Astrocyte (in vitro differentiated cells and primary cell): ENCODE data around the gene NAA20. TPM values are rescaled to one million over a fixed set of nuclear protein-coding genes. Genes with fewer than 3 reads are reported as not detected.
A peak's percentile ranks its signal among the peaks of the same experiment; 100 is the strongest.

ENCODE experiments used
- DNase-seq: peaks from one replicate; pipeline ENCODE4 v3.0.0-alpha.2; 2010; ENCODE audit warnings: low read depth
- FAIRE-seq: peaks from 2 replicates; lab custom pipeline; 2011; peaks lifted over from hg19 to GRCh38; lab: Jason Lieb, UNC
- H2AFZ ChIP-seq: 2 replicates; pipeline ENCODE4 v1.6.0; 2012; ENCODE audit warnings: low read depth, low read length, inconsistent platforms
- H3K27ac ChIP-seq: 2 replicates; pipeline ENCODE4 v1.5.1; 2011; ENCODE audit warnings: low read depth, low read length, inconsistent platforms
- H3K27me3 ChIP-seq: 2 replicates; pipeline ENCODE4 v1.6.0; 2011; ENCODE audit warnings: low read length, inconsistent platforms; ENCODE audit not compliant: insufficient read depth
- H3K36me3 ChIP-seq: 2 replicates; pipeline ENCODE4 v1.5.1; 2011; ENCODE audit warnings: low read length, inconsistent platforms; ENCODE audit not compliant: insufficient read depth
- H3K4me1 ChIP-seq: 2 replicates; pipeline ENCODE4 v1.5.1; 2011; ENCODE audit warnings: low read length, inconsistent platforms; ENCODE audit not compliant: insufficient read depth
- H3K4me2 ChIP-seq: 2 replicates; pipeline ENCODE4 v1.6.0; 2012; ENCODE audit warnings: low read length, inconsistent platforms
- H3K4me3 ChIP-seq: 2 replicates; pipeline ENCODE4 v1.5.1; 2011; ENCODE audit warnings: low read depth, mild to moderate bottlenecking, low read length, inconsistent platforms; ENCODE audit not compliant: insufficient read depth
- H3K79me2 ChIP-seq: 2 replicates; pipeline ENCODE4 v1.6.0; 2012; ENCODE audit warnings: mild to moderate bottlenecking, low read length, inconsistent platforms; ENCODE audit not compliant: insufficient read depth
- H3K9ac ChIP-seq: 2 replicates; pipeline ENCODE4 v1.6.0; 2012; ENCODE audit warnings: mild to moderate bottlenecking, low read length, inconsistent platforms
- H3K9me3 ChIP-seq: 2 replicates; pipeline ENCODE4 v1.5.1; 2012; ENCODE audit warnings: low read depth, mild to moderate bottlenecking, low read length, inconsistent platforms; ENCODE audit not compliant: insufficient read depth
- H4K20me1 ChIP-seq: 2 replicates; pipeline ENCODE4 v1.6.0; 2012; ENCODE audit warnings: low read length, inconsistent platforms; ENCODE audit not compliant: insufficient read depth
- H3K27ac Mint-ChIP-seq: one replicate; pipeline ENCODE4 v1.8.0; 2021; ENCODE audit warnings: mild to moderate bottlenecking, mixed read lengths; ENCODE audit not compliant: unreplicated experiment
- H3K27me3 Mint-ChIP-seq: one replicate; pipeline ENCODE4 v1.8.0; 2021; ENCODE audit warnings: low read depth, mixed read lengths; ENCODE audit not compliant: unreplicated experiment
- H3K36me3 Mint-ChIP-seq: one replicate; pipeline ENCODE4 v1.8.0; 2021; ENCODE audit warnings: low read depth, mixed read lengths; ENCODE audit not compliant: unreplicated experiment
- H3K4me1 Mint-ChIP-seq: one replicate; pipeline ENCODE4 v1.8.0; 2021; ENCODE audit warnings: low read depth, mixed read lengths; ENCODE audit not compliant: unreplicated experiment
- H3K4me3 Mint-ChIP-seq: one replicate; pipeline ENCODE4 v1.8.0; 2021; ENCODE audit warnings: mild to moderate bottlenecking, moderate library complexity, mixed read lengths; ENCODE audit not compliant: unreplicated experiment
- H3K9me3 Mint-ChIP-seq: one replicate; pipeline ENCODE4 v1.8.0; 2021; ENCODE audit warnings: mild to moderate bottlenecking, mixed read lengths; ENCODE audit not compliant: unreplicated experiment
- CTCF ChIP-seq: IDR thresholded peaks from 2 replicates; pipeline ENCODE4 v1.5.1; 2011; ENCODE audit warnings: low read depth, mild to moderate bottlenecking, inconsistent platforms, low read length, moderate library complexity; ENCODE audit not compliant: insufficient read depth
- EZH2 ChIP-seq: IDR thresholded peaks from 2 replicates; pipeline ENCODE4 v1.6.1; 2012; ENCODE audit warnings: mild to moderate bottlenecking, low read length, inconsistent platforms; ENCODE audit not compliant: insufficient read depth
- total RNA-seq: library from RNA; stranded (reverse); gene quantifications from 2 replicates; pipeline ENCODE4 v1.2.1, GENCODE V29; 2021

The NAA20 gene
- total RNA-seq, 1 donor from 2014 or later = 73.0 TPM

- no peak for FAIRE-seq
- H3K36me3 ChIP-seq = peaks cover 23% of the 10 kb centered on the region
- peaks cover 14% of the 10 kb centered on the region for H4K20me1 ChIP-seq
- no peaks in the 10 kb centered on the region for H3K27me3 Mint-ChIP-seq
- peaks cover 55% of the 10 kb centered on the region for H3K4me1 Mint-ChIP-seq
- H3K9me3 Mint-ChIP-seq = no peaks in the 10 kb centered on the region
- no peak overlapping the region for H2AFZ ChIP-seq
- H3K27ac Mint-ChIP-seq = peak overlapping the region; percentile 99
- no peak for TF ChIP-seq EZH2
- no peak for TF ChIP-seq CTCF
- peak; percentile 63 for DNase-seq
- H3K27ac ChIP-seq = peak overlapping the region; percentile 96
- no peaks in the 10 kb centered on the region for H3K9me3 ChIP-seq
- H3K27me3 ChIP-seq = no peaks in the 10 kb centered on the region
- peaks cover 51% of the 10 kb centered on the region for H3K4me1 ChIP-seq
- peak overlapping the region; percentile 79 for H3K4me2 ChIP-seq
- H3K79me2 ChIP-seq = peaks cover 60% of the 10 kb centered on the region
- peak overlapping the region; percentile 60 for H3K4me3 Mint-ChIP-seq
- H3K9ac ChIP-seq = peak overlapping the region; percentile 76
- H3K36me3 Mint-ChIP-seq = peaks cover 12% of the 10 kb centered on the region
- H3K4me3 ChIP-seq = peak overlapping the region; percentile 40
Observed at GRCh38 chr20:19993958-19994669, 23.0 kb upstream of the NAA20 start.

- Histone ChIP-seq H3K27me3 (no peaks in the 10 kb centered on the region), H3K4me1 (peaks cover 48% of the 10 kb centered on the region), H4K20me1 (peaks cover 18% of the 10 kb centered on the region), H3K4me2 (peak overlapping the region; percentile 79), H3K79me2 (peaks cover 54% of the 10 kb centered on the region), H3K9me3 (no peaks in the 10 kb centered on the region), H3K36me3 (peaks cover 30% of the 10 kb centered on the region), H3K27ac (peak overlapping the region; percentile 96), H3K9ac (peak overlapping the region; percentile 76), H2AFZ (no peak overlapping the region), H3K4me3 (no peak overlapping the region)
- TF ChIP-seq EZH2 = no peak
- TF ChIP-seq CTCF = peak; percentile 92
- FAIRE-seq (no peak), DNase-seq (peak; percentile 46)
- peak overlapping the region; percentile 48 for H3K27ac Mint-ChIP-seq
- peaks cover 53% of the 10 kb centered on the region for H3K4me1 Mint-ChIP-seq
- no peak overlapping the region for H3K4me3 Mint-ChIP-seq
- peaks cover 14% of the 10 kb centered on the region for H3K36me3 Mint-ChIP-seq
- no peaks in the 10 kb centered on the region for H3K27me3 Mint-ChIP-seq
- H3K9me3 Mint-ChIP-seq = no peaks in the 10 kb centered on the region
Observed at GRCh38 chr20:19995220-19995863, 21.8 kb upstream of the NAA20 start.

GRCh38 chr20:19996222-19996621, 20.9 kb upstream of the NAA20 start:
- Histone ChIP-seq H3K4me2 (no peak overlapping the region), H3K27me3 (no peaks in the 10 kb centered on the region), H3K36me3 (peaks cover 39% of the 10 kb centered on the region), H4K20me1 (peaks cover 26% of the 10 kb centered on the region), H3K79me2 (peaks cover 53% of the 10 kb centered on the region), H3K4me1 (peaks cover 40% of the 10 kb centered on the region), H3K4me3 (no peak overlapping the region), H3K27ac (no peak overlapping the region), H2AFZ (no peak overlapping the region), H3K9me3 (no peaks in the 10 kb centered on the region), H3K9ac (no peak overlapping the region)
- DNase-seq = no peak
- Mint-ChIP-seq H3K9me3 (no peaks in the 10 kb centered on the region), H3K27me3 (no peaks in the 10 kb centered on the region), H3K27ac (peak overlapping the region; percentile 62), H3K4me3 (no peak overlapping the region), H3K36me3 (peaks cover 15% of the 10 kb centered on the region), H3K4me1 (peaks cover 47% of the 10 kb centered on the region)
- TF ChIP-seq CTCF (no peak), EZH2 (no peak)
- no peak for FAIRE-seq
